Kidney capillary endothelial cell (primary cell): ENCODE measurements around the gene TGFB2.

Experiments
- DNase-seq: peaks from one replicate; pipeline ENCODE4 v3.0.0-alpha.2; 2018; ENCODE audit warnings: low spot score

The TGFB2 gene

GRCh38 chr1:218488986-218489385, 143.8 kb downstream of the TGFB2 start:
- DNase-seq, result no peak

DNA sequence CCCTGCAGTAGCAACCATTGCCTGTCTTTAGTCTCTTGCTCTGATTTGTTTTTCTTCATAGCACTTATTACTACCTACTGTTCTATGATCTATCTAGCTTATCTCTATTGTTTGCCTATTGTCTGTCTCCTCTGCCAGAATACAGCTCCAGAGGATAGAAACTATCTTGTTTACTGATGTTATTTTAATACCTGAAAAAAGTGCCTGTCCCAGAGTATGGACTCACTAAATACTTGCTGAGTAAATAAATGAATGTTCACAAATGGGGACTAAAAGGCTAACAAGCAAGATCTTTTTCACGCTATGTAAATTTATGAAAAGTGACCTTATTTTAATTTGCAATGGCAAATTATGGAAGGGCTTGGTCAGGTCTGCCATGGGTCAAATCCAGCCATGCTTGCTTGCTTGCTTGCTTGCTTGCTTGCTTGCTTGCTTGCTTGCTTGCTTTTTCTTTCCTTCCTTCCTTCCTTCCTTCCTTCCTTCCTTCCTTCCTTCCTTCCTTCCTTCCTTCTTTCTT, 145.3 kb downstream of the TGFB2 start:
- DNase-seq, result no peak

GRCh38 chr1:218492874-218493273, 147.7 kb downstream of the TGFB2 start:
- no peak for DNase-seq

- DNase-seq, result no peak
Observed at GRCh38 chr1:218493986-218494385, 148.8 kb downstream of the TGFB2 start.
